ENCODE measurements around the gene DGKH. TPM values are rescaled to one million over a fixed set of nuclear protein-coding genes. Genes with fewer than 3 reads are reported as not detected.

DGKH gene
- total RNA-seq, 2 experiments from 2014 or later = 17.3 to 18.2 TPM

- Mint-ChIP-seq H3K27me3 (peaks cover 3% of the 10 kb centered on the region), H3K36me3 (ENCODE audit: low read depth) (peaks cover 4% of the 10 kb centered on the region), H3K9me3 (peaks cover 7% of the 10 kb centered on the region), H3K4me1 (peaks cover 13% of the 10 kb centered on the region), H3K27ac (no peak overlapping the region), H3K4me3 (no peak overlapping the region)
- DNase-seq = no peak
- CTCF ChIA-PET = interaction anchor here (1.3 to 1.5 kb wide), 3 partner anchors 9 to 131 kb away, joined by 3 to 6 read pairs (median 3); no protein-coding TSS in a partner anchor
- POLR2A ChIA-PET = no interaction called here
Observed at GRCh38 chr13:42258747-42259146, 210.3 kb downstream of the DGKH start.

DNA sequence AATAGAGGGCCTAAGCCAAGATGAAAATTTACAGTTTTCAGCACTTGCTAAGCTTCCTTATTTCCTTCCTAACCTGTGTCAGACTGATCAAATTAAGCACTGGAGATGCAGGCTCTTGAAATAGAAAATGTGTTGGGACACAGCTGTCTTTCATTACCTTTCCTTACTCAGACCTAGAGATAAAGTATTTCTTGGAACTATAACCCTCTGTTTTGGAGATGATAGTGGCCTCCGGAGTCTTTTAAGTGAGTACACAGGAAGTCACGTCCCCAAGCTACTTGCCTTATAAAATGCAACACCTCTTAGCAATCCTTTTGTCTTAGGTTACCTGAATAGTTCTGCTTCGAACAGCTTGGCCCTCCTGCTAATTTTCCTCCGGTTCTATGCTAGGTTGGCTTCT, 211.1 kb downstream of the DGKH start:
- Mint-ChIP-seq H3K36me3 (ENCODE audit: low read depth) (peaks cover 4% of the 10 kb centered on the region), H3K27ac (peak overlapping the region; percentile 10), H3K4me1 (peaks cover 13% of the 10 kb centered on the region), H3K4me3 (no peak overlapping the region), H3K9me3 (peaks cover 7% of the 10 kb centered on the region), H3K27me3 (no peaks in the 10 kb centered on the region)
- POLR2A ChIA-PET = no interaction called here
- DNase-seq = no peak
- CTCF ChIA-PET = interaction anchor here (1.3 to 1.5 kb wide), 3 partner anchors 10 to 130 kb away, joined by 3 to 6 read pairs (median 3); no protein-coding TSS in a partner anchor

DNA sequence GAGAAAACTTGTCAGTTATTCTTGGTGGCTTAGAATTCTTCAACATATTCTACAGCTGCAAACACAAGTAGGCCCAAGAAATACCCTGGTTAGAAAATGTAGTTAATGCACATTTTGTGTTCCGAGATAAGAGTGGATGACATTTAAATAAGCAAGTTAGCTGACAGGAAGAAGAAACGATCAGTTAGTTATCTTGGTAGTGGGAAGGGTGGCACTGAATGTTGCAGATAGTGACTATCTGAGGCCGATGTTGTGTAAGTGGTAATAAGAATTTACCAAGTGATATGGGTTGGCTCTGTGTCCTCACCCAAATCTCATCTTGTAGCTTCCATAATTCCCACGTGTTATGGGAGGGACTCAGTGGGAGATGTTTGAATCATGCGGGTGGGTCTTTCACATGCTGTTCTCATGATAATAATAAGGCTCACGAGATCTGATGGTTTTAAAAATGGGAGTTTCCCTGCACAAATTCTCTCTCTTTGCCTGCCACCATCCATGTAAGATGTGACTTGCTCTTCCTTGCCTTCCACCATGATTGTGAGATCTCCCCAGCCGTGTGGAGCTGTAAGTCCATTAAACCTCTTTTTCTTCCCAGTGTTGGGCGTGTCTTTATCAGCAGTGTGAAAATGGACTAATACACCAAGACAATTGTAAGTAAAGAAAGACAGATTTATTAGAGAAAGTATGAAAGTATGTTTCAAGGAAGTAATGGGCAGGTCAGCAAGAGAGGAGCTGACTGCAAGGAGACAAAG, 212.6 kb downstream of the DGKH start:
- ChIA-PET CTCF (interaction anchor here (2.1 kb wide), 1 partner anchor 11 kb away, joined by 8 read pairs; the partner anchor contains the start of gene AKAP11), POLR2A (no interaction called here)
- Mint-ChIP-seq H3K36me3 (ENCODE audit: low read depth) (peaks cover 4% of the 10 kb centered on the region), H3K4me1 (peaks cover 13% of the 10 kb centered on the region), H3K9me3 (peaks cover 7% of the 10 kb centered on the region), H3K27ac (no peak overlapping the region), H3K27me3 (no peaks in the 10 kb centered on the region), H3K4me3 (no peak overlapping the region)
- no peak for DNase-seq

- DNase-seq = no peak
- ChIA-PET POLR2A (no interaction called here), CTCF (interaction anchor here (0.9 to 1.6 kb wide), 2 partner anchors 19 to 329 kb away, joined by 3 to 4 read pairs; no protein-coding TSS in a partner anchor)
- H3K36me3 Mint-ChIP-seq (ENCODE audit: low read depth) = peaks cover 6% of the 10 kb centered on the region
- H3K27ac Mint-ChIP-seq = no peak overlapping the region
- H3K9me3 Mint-ChIP-seq = peaks cover 9% of the 10 kb centered on the region
- peaks cover 14% of the 10 kb centered on the region for H3K4me1 Mint-ChIP-seq
- H3K27me3 Mint-ChIP-seq = peaks cover 3% of the 10 kb centered on the region
- H3K4me3 Mint-ChIP-seq = no peak overlapping the region
Observed at GRCh38 chr13:42266473-42266872, 218.0 kb downstream of the DGKH start.

DNA sequence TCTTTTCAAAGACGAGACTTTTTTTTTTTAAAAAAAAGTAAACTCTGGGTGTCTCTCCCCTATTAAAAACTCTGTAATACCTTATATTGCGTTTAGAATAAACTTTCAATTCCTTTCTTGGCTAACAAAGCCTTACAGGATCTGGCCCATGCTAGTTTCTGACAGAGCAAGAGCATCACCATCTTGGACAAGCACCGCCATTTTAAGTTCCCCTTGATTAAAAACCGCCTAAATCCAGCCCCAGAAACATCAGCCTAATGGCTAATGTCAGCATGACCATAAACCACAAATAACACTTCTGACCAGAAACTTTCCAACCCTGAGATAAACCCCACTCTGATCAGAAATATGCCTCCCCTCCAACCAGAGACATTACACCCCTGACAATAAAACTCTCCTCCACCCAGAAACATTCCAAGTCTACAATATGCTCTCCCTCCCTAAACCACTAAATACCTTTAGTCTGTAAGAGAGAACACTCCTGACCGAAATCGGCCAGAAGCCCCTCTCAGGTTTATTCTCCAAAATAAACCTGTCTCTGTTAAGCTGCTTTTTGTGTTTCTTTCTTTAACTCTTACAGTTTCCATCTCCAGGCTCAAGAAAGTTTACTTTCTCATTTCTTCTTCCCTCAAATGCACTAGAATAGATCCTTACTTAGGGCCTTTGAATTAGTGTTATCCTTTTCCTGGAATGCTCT, 221.9 kb downstream of the DGKH start:
- Mint-ChIP-seq H3K4me3 (peak overlapping the region; percentile 99), H3K36me3 (ENCODE audit: low read depth) (peaks cover 11% of the 10 kb centered on the region), H3K27ac (peak overlapping the region; percentile 52), H3K27me3 (peaks cover 3% of the 10 kb centered on the region), H3K9me3 (peaks cover 9% of the 10 kb centered on the region), H3K4me1 (peaks cover 38% of the 10 kb centered on the region)
- ChIA-PET CTCF (interaction anchor here (1.3 to 1.6 kb wide), 2 partner anchors 69 to 782 kb away, joined by 3 read pairs; no protein-coding TSS in a partner anchor), POLR2A (interaction anchor here (0.6 kb wide), 1 partner anchor 36 kb away, joined by 3 read pairs; no protein-coding TSS in a partner anchor)
- DNase-seq = no peak

GRCh38 chr13:42270857-42271215, 222.4 kb downstream of the DGKH start:
- CTCF ChIA-PET = interaction anchor here (1.3 to 1.6 kb wide), 2 partner anchors 70 to 782 kb away, joined by 3 read pairs; no protein-coding TSS in a partner anchor
- peaks cover 43% of the 10 kb centered on the region for H3K4me1 Mint-ChIP-seq
- peak overlapping the region; percentile 99 for H3K4me3 Mint-ChIP-seq

DNA sequence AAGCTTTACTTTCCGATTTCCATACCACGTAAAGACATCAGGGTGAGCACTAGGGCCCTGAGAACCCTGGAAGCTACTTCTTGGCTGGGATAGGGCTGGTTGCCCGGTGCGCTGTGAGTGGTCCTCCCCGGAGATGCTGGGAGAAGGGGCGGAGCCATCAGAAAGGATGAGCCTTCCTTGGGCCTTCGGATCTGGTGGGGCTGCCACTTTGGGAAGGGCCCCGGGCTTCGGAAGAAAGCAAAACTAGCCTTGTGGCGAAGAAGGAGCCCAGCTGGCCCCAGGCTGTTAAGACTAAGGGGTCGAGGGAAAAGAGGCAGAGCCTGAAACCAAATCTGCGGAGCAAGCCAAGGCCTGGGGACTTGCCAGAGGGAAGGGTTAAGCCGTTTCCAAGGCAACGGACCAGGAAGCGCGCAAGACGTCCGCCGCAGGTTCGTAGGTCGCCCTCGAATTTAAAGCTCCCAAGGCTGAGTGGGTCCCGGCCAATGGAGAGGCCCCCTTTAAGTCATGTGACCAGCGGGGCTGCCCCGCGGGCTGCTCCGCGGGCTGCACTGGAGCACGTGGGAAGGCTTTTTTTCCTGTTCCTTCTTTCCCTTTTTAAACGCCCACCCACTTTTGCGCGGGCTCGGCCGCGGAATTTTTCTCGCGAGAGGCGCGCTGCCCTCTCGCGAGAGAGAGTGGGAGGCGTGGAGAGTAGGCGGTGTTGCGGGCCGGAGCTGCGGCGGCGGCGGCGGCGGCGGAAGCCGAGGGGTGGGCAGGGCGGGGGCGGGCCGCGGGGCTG, 223.1 kb downstream of the DGKH start:
- Mint-ChIP-seq H3K4me1 (peaks cover 47% of the 10 kb centered on the region), H3K27ac (peak overlapping the region; percentile 96), H3K27me3 (peaks cover 3% of the 10 kb centered on the region), H3K4me3 (peak overlapping the region; percentile 99), H3K9me3 (peaks cover 9% of the 10 kb centered on the region), H3K36me3 (ENCODE audit: low read depth) (peaks cover 15% of the 10 kb centered on the region)
- ChIA-PET CTCF (interaction anchor here (1.3 to 2.4 kb wide), 4 partner anchors 9 to 783 kb away, joined by 3 to 8 read pairs (median 4); no protein-coding TSS in a partner anchor), POLR2A (interaction anchor here (0.6 kb wide), 3 partner anchors 11 to 1564 kb away, joined by 3 to 4 read pairs (median 3); no protein-coding TSS in a partner anchor)
- peak; percentile 95 for DNase-seq

More at GRCh38 chr13:42270857-42271215, 222.4 kb downstream of the DGKH start:
- peak overlapping the region; percentile 52 for H3K27ac Mint-ChIP-seq
- POLR2A ChIA-PET = interaction anchor here (0.6 kb wide), 1 partner anchor 36 kb away, joined by 3 read pairs; no protein-coding TSS in a partner anchor
- H3K27me3 Mint-ChIP-seq = peaks cover 3% of the 10 kb centered on the region
- peaks cover 9% of the 10 kb centered on the region for H3K9me3 Mint-ChIP-seq
- H3K36me3 Mint-ChIP-seq (ENCODE audit: low read depth) = peaks cover 14% of the 10 kb centered on the region
- DNase-seq = no peak

GRCh38 chr13:42272115-42272803, 223.8 kb downstream of the DGKH start, which contains the start of gene AKAP11:
Gene AKAP11, plus strand, starts transcription at chr13:42272152. Its CDS starts 14,197 bp downstream, at chr13:42286349.
- Mint-ChIP-seq H3K36me3 (ENCODE audit: low read depth) (peaks cover 16% of the 10 kb centered on the region), H3K9me3 (peaks cover 9% of the 10 kb centered on the region), H3K27ac (peak within 1 kb of the TSS; percentile 98), H3K4me3 (peak within 1 kb of the TSS; percentile 99), H3K4me1 (peaks cover 50% of the 10 kb centered on the region), H3K27me3 (peaks cover 3% of the 10 kb centered on the region)
- ChIA-PET POLR2A (interaction anchor here (0.6 to 0.9 kb wide), 4 partner anchors 10 to 1565 kb away, joined by 3 to 4 read pairs (median 3); partner anchors contain the start of gene MTRF1), CTCF (interaction anchor here (1.1 to 2.4 kb wide), 4 partner anchors 10 to 71 kb away, joined by 3 to 8 read pairs (median 4); no protein-coding TSS in a partner anchor)
- DNase-seq = peak; percentile 46

- CTCF ChIA-PET = interaction anchor here (0.6 to 2.4 kb wide), 7 partner anchors 11 to 1305 kb away, joined by 3 to 8 read pairs (median 4); no protein-coding TSS in a partner anchor
- POLR2A ChIA-PET = interaction anchor here (0.7 to 0.9 kb wide), 2 partner anchors 95 to 1010 kb away, joined by 3 to 4 read pairs; partner anchors contain the start of gene MTRF1
- peak overlapping the region; percentile 99 for H3K4me3 Mint-ChIP-seq
- peaks cover 20% of the 10 kb centered on the region for H3K36me3 Mint-ChIP-seq (ENCODE audit: low read depth)
- DNase-seq = no peak
- H3K27ac Mint-ChIP-seq = peak overlapping the region; percentile 98
- H3K27me3 Mint-ChIP-seq = no peaks in the 10 kb centered on the region
- H3K4me1 Mint-ChIP-seq = peaks cover 50% of the 10 kb centered on the region
- H3K9me3 Mint-ChIP-seq = peaks cover 9% of the 10 kb centered on the region
Observed at GRCh38 chr13:42272804-42273175, 224.3 kb downstream of the DGKH start.

DNA sequence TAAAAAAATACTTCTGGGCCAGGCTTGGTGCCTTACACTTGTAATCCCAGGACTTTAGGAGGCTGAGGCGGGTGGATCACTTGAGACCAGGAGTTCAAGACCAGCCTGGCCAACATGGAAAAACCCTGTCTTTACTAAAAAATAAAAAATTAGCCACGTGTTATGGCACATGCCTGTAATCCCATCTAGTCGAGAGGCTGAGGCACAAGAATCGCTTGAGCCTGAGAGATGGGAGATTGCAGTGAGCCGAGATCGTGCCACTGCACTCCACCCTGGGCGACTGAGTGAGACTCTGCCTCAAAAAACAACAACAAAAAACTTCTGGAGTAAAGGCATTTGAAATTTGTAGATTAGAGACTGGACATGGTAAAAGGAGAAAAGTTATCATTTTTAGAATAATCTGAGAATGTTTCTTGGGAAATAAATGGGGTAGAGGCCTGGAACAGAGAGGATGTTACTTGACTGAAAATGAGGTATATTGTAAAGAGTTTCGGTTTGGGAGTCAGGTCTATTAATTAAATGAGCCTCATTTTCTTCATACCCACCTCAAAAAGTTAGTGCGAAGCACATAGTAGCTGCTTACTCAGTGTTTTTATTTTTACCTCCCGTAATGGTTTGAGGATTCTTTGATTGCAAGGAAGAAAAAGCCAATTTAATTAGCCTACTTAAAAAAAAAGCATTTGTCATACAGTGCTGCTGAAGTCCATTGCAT, 226.1 kb downstream of the DGKH start:
- no peak for DNase-seq
- Mint-ChIP-seq H3K4me1 (peaks cover 50% of the 10 kb centered on the region), H3K9me3 (peaks cover 9% of the 10 kb centered on the region), H3K27ac (peak overlapping the region; percentile 73), H3K4me3 (peak overlapping the region; percentile 45), H3K36me3 (ENCODE audit: low read depth) (peaks cover 22% of the 10 kb centered on the region), H3K27me3 (no peaks in the 10 kb centered on the region)
- ChIA-PET POLR2A (no interaction called here), CTCF (interaction anchor here (0.6 to 0.7 kb wide), 2 partner anchors 15 to 783 kb away, joined by 3 read pairs; no protein-coding TSS in a partner anchor)

GRCh38 chr13:42275098-42275471, 226.6 kb downstream of the DGKH start:
- POLR2A ChIA-PET = no interaction called here
- DNase-seq = no peak
- Mint-ChIP-seq H3K4me3 (peak overlapping the region; percentile 45), H3K9me3 (peaks cover 9% of the 10 kb centered on the region), H3K27ac (no peak overlapping the region), H3K4me1 (peaks cover 50% of the 10 kb centered on the region), H3K27me3 (no peaks in the 10 kb centered on the region), H3K36me3 (ENCODE audit: low read depth) (peaks cover 22% of the 10 kb centered on the region)
- CTCF ChIA-PET = interaction anchor here (0.7 kb wide), 1 partner anchor 782 kb away, joined by 3 read pairs; no protein-coding TSS in a partner anchor

All from activated CD4-positive, alpha-beta T cell treated with anti-CD3 and anti-CD28 coated beads, Interleukin-2, amount 10 ng/mL, durations not matched to agents 7 days and 5 days (primary cell).